NCI-H146 (cell line): ENCODE data around the gene LAIR1.
"Not testable (repeated sequence)": the region's sequence is repeated elsewhere in the genome, so short reads cannot be mapped to it uniquely, and the experiment has no call there.

ENCODE experiments used
- DNase-seq: peaks from one replicate; lab custom pipeline; 2025; lab: John Stamatoyannopoulos, UW

Gene LAIR1

GRCh38 chr19:54376610-54377285 lies 12.0 kb upstream of the LAIR1 start:
- no peak for DNase-seq

DNA sequence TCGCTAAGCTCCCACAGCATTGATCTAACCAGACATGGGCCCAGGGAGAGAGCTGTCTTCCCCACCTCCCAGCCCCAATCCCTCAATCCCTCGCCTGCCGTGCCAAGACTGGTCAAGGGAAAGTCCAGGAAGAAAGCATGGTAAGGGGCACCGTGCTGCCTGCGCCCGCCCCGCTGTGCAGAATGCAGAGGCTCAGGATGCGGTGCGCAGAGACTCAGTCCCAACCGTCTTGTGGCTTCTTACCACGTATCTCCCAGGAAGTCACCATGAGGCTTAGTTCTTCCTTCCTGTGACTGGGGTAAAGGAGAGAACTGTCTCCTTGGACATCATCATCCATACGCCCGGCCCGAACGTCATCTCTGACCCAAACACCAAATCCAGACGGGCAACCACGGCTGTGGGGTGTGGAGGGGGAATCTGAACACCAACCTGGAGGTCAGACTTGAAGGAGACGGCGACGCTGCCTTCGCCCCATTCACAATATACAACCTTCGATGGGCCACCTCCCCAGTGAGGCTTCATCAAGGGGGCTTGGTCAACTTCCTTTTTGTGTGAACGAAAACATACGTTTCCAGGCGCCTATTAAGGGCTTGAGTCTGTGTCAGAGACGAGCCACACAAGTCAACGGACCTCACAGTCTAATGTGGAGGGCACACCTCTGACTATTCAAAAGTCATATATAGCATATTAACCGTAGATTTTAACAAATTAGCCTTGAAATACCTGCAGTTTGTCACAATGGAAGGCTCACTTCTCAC lies 10.6 kb upstream of the LAIR1 start:
- DNase-seq, result not testable (repeated sequence)

- DNase-seq, result no peak
Measured at GRCh38 chr19:54373781-54374631, 9.3 kb upstream of the LAIR1 start.

GRCh38 chr19:54371453-54371852 lies 6.7 kb upstream of the LAIR1 start:
- DNase-seq, result not testable (repeated sequence)

DNA sequence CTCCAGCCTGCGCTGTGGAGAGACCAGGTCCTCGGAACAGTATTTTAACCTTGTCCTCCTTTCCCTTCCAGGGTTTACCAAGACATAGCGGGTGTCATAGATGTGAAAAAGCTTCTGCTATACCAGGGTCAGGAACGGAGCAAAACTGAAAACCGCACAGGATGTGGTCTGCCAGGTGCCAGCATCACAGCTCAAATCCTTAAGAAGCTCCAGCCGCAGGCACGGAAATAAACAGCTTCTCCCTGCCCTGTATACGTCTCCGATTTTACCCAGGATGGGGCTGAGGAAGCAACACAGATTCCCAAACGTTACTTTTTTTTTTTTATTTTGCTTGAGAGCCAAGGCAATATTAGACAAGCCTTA lies 5.7 kb upstream of the LAIR1 start:
- not testable (repeated sequence) for DNase-seq

DNA sequence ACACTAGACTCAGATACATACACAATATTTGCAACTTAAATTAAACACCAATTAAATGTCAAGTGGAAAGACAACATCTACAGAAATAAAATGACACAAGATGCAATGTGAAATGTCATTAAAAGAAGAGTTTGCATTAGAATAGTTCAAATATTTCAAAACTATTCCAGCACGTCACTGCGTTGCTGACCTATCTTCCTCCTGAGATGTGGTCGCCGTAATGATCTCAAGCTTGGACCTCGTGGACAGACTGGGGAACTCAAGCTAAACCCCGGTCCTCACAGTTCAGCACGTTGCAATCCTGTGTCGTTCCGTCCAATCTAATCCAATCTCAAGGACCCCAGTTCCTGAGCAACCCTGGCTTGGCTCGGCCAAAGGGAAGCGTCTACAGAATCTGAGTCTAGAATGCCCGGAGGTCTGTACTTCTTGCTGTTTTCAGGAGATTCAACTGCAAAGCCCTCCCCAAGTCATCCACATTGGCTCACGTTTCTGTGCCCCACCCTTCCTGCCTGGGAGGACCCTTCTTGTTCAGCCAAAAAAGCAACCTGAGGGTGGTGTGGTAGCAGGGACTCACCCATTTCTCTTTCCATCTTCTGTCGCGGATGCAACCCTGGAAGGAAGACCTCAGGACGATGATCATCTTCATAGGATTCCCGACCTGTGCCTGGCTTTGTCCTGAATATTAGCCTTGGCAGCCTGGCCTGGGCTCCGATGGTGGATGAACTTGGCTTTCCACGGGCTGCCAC lies 5.1 kb upstream of the LAIR1 start:
- DNase-seq, result not testable (repeated sequence)

DNA sequence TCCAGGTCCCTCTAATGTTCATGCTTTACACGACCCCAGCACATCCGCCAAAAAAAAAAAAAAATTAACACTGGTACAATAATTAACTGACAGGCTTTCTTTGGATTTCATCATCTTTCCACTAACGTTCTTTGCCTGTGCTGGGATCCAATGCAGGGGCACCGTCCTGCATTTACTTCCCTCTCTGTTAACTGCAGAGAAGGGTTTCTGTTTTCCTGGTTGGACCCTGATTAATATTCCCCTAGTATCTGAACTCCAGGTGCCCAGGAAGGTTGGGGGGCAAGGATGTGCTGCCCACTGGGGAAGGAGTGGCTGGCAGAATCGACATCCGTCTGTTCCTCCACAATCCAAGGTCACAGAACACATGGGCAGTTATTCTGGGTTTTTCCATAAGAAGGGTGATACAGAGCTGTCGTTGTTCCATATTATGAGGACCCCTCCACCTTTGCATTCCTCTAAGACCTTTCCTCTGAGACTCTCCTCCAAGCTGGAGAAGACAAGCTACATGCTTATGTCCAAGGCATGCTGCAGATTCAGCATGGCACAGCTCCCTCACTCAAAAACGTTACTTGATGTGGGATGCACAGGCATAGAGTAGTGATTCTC lies 4.5 kb upstream of the LAIR1 start:
- no peak for DNase-seq

DNA sequence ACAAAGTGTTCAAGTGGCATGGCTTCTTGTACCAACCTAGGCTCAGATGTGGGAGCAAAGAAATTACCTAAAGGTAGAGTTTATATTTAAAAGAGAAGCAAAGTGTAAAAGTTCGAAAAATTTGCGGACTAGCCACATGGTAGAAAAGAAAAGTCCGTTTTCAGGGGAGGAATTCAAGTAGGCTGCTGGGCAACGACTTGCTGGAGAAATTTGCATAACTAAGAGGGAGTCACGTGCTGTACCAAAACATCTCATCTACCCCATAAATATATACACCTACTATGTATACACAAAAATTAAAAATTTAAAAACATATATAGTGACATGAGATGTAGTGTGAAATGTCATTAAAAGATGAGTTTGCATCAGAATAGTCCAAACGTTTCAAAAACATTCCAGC lies 2.1 kb upstream of the LAIR1 start:
- no peak for DNase-seq

- DNase-seq, result not testable (repeated sequence)
Measured at GRCh38 chr19:54365798-54366197, 1.1 kb upstream of the LAIR1 start.

GRCh38 chr19:54361680-54362422 lies 2.9 kb downstream of the LAIR1 start:
- not testable (repeated sequence) for DNase-seq

DNA sequence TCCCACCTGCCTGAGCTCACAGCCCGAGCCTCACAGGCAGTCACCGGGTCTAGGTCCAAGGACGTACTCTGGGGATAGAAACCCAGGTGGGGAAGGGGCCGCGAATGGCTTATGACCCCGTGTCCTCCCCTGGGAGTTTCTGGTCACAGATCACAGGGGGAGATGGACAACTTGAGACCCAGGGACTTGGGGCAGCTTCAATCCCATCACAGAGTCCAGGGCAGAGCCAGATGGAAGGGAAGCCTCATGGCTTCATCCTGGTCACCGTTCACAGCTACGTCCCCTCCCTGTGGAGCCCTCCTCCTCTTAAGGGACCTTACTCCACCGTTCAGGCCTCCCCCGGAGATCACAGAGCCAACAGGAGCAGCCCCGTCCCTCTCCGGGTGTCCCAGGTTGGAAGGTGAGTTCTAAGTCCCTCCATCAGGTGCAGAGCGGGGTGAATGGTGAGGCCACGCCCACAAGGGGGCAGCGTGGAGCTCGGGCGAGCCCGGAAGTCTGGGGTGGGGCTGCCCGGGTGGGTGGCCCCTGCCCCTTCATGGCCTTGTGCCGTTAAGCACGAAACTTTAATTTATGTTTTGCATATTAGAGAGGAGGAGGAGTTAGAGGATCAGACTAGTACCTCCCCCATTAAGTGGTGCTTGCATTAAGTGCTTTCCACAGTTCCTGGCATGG lies 5.4 kb downstream of the LAIR1 start:
- not testable (repeated sequence) for DNase-seq

DNA sequence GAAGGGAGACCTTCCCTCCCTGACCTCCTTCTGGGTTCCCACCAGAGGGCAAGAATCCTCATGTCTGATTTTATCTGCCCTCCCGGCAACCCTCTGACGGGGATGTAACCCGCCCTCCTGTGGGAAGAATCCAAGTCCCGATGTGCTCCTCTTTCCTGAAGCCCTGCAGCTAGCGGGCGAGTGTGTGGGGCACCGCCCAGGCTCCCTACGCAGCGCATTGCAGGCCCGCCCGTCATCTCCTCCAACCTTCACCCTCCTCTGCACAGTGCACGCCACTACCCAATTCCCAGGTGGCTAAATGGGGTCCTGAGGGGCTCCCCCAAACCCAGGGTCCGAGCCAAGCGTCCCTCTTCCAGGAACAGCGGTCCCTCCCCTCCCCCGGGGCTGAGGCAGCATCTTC lies 7.3 kb downstream of the LAIR1 start:
- no peak for DNase-seq

- DNase-seq, result no peak
Measured at GRCh38 chr19:54356444-54357056, 8.2 kb downstream of the LAIR1 start.

- DNase-seq, result no peak
Measured at GRCh38 chr19:54355675-54356074, 9.1 kb downstream of the LAIR1 start.

DNA sequence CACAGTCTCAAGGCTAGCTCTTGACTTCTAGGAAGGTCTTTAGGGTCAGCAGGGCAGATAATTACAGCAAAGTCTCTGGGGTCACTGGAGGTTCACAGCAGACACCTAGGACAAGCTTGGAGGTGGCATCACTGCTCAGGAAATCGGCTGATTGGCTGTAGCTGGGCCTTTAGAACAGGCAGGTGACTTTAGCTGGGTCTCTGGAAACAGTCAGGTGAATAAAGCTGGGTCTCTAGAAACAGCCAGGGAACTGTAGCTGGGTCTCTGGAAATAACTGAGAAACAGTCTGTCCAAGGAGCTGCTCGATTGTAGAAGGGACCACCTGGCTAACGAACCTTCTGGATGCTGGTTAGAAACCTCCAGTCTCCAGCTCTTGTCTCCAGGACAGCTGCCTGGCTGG lies 10.0 kb downstream of the LAIR1 start:
- DNase-seq, result no peak

DNA sequence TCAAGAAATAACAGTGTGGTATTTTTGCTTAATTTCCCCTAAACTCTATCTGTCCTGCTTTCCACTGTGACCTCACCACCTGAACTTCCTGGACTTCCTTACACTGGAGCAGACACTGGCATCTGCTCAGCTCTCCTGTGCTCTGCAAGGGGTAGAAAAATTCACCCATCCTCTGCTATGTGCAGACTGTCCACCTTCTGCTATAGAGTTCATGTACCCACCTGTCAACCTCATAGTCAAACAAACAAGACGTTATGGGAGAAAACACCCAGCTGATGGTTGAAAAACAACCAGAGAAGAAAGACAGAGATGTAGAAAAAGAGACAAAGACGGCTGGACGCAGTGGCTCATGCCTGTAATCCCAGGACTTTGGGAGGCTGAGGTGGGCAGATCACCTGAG lies 12.2 kb downstream of the LAIR1 start:
- DNase-seq, result no peak

DNA sequence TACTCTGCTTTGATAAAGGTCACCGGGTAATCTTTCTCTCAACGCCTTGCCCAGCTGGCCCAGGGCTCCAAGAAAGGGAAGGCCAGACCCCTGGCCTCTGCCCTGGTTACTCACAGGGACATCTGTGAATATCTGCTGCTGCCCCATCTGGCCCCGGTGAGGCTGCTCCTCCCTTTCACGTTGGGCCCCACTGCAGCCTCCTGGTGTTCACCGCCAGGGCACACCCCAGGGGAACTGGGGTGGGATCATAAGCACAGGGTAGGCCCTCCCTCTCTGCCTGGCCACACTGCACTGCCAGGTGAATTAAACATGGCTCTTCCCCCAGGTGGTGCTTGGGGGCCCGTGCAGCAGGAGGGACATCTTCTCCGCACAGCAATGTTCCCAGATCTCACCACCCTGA lies 12.7 kb downstream of the LAIR1 start:
- no peak for DNase-seq

GRCh38 chr19:54351474-54351873 lies 13.3 kb downstream of the LAIR1 start:
- no peak for DNase-seq

DNA sequence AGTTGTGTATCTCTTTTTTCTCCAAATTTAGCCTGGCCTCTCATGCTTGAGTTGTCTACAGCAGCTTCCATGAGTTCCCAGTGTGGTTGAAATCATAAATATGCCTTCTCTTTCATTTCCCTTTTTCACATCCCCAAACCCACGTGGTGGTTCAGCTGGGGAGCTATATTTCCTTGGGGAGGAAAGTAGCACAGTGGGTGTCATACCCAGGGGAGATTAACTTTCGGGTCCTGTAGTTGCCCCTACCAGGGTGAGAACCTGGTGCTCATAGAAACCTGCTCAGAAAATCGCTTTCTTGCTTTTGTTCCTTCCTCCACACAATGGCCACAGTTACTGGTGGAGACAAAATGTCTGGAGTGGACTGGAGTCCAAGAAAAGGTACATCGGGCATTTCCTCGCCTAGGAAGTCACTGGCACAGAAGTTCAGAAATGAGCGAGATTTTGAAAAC lies 18.8 kb downstream of the LAIR1 start:
- no peak for DNase-seq

DNA sequence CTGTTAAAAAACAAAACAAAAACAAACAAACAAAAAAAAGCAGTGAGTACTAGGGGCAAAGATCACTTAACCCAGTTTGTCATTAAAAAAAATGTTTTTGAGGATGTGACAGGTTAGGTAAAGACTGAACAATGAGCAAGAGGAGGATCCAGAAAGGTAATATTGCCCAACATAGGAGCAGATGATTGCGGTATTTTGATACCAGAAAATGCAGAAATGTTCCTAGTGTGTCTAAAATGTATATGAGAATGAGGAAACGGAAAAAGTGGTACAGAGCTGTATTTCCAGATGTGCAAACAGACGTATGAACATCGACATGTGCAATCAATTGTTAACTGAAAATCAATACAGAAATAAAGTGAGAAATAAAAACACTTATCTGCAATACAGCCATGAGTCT lies 20.9 kb downstream of the LAIR1 start:
- no peak for DNase-seq
